ENCODE measurements around the gene TPR.

TPR gene

DNA sequence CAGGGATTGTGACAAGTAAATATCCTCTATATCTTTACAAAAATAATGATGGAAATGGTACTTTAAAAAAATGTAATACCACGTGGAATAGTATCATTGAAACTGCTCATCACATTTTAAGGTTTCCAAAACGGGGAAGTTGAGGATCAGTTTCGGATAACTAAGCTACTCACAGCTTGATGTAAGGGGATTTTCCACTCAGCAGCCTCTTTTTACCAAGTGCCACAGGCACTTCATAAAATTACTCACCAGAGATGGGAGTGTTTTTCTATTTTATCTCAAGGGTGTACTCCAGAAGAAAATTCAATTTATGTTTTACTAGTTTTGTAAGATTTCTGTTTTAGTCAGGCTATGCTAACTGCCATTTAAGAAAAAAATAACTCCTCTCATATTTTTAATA is 91.7 kb downstream of the TPR start:
- no peak for DNase-seq

DNA sequence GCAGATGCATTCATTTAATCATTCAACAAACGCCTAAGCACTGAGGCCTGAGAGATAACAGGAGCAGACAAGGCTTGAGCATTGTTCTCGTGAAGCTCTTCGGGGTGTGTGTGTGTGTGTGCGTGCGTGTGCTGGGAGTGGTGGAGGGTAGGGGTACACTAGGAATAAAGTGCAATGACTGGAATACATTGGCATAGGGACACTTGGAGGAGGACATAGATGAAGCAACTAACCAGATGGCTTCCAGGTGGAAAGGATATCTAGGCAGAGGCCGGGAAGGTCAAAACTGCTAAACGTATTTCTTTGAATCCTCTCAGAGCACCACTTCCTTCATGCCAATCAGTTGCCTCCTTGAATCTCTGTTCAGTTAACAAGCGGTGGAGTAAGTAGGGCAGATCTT is 92.6 kb downstream of the TPR start:
- DNase-seq: no peak

DNA sequence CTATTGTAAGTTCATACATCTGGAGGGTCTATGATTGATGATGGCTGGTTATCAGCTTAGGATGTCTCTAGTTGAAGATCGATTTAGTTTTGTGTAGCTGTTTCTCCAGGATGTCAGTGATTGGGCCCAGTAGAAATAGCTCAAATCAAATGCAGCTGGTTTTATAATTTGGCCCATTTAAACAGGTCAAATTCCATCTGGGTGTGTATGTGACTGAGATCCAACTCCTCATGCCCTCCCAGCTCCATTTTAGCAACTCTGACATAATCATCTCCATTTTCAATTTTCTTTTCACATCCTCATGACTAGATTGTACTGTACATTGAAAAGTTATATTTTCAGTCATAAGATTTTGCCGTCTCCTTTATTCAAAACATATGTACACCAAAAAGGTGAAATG is 99.2 kb downstream of the TPR start:
- DNase-seq: no peak

DNA sequence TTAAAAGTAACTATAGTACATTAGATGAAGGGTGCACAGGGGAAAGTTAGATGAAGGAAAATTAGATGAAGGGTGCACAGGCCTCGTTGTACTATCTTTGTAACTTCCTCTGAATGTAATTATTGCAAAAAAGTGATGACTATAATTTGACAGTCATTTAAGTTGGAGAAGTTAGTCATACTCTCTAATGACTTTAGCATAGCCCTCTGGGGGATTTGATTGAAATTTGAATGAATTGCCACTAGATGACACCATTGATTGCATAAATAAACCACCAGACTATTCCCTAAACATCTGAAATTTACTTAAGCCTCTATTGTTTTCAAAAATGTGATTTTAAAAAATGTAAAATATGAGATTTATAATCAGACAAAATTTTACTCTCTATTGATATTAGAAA is 102.6 kb downstream of the TPR start:
- no peak for DNase-seq

DNA sequence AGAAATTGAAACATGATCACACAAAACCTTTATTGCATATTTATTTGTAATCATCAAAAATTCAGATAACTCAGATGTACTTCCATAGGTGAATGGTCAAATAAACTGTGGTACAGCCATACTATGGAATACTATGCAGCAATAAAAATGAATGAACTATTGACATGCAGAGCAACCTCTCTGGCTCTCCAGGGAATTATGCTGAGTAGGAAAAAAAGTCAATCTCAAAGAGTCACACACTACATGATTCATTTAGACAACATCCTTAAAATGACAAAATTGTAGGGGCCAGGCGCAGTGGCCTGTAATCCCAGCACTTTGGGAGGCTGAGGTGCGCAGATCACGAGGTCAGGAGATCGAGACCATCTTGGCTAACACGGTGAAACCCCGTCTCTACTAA is 104.0 kb downstream of the TPR start:
- no peak for DNase-seq

All from DMS79 treated with DMSO at 0.1 percent for 48 hours (cell line).